Measurements from ENCODE around the gene CDC34. TPM values are rescaled to one million over a fixed set of nuclear protein-coding genes. Genes with fewer than 3 reads are reported as not detected.

CDC34 gene
- total RNA-seq, 2 donors from 2014 or later = 41.1 to 45.8 TPM

Other genes starting within 250 kb of the CDC34 start
- gene PLPP2, start 240.4 kb upstream of the CDC34 start, total RNA-seq = 1 to 10 TPM in 1 of 2 donors, under 1 TPM in 1; 0.83 to 4.5 TPM
- gene MIER2, start 187.0 kb upstream of the CDC34 start, total RNA-seq = 10 to 100 TPM; 18.8 to 25.3 TPM
- 1 to 10 TPM; 1.1 to 2.9 TPM for gene C2CD4C, start 122.6 kb upstream of the CDC34 start, total RNA-seq
- 10 to 100 TPM; 21.0 to 21.9 TPM for gene SHC2, start 70.7 kb upstream of the CDC34 start, total RNA-seq
- gene MADCAM1, start 35.3 kb upstream of the CDC34 start, total RNA-seq = under 1 TPM in 1 of 2 donors, not detected in 1; 0.42 TPM
- gene TPGS1, start 24.3 kb upstream of the CDC34 start, total RNA-seq = 10 to 100 TPM; 21.0 to 21.2 TPM
- under 1 TPM; 0.74 to 0.76 TPM for gene GZMM, start 12.3 kb downstream of the CDC34 start, total RNA-seq
- gene BSG, start 40.8 kb downstream of the CDC34 start, total RNA-seq = 100 to 1,000 TPM; 288 to 300 TPM
- gene HCN2, start 58.1 kb downstream of the CDC34 start, total RNA-seq = under 1 TPM; 0.10 to 0.37 TPM
- 10 to 100 TPM; 25.6 to 30.7 TPM for gene POLRMT, start 101.8 kb downstream of the CDC34 start, total RNA-seq
- gene FGF22, start 108.1 kb downstream of the CDC34 start, total RNA-seq = under 1 TPM in 1 of 2 donors, not detected in 1; 0.37 TPM
- gene RNF126, start 131.5 kb downstream of the CDC34 start, total RNA-seq = 10 to 100 TPM; 24.5 to 27.1 TPM
- gene FSTL3, start 144.6 kb downstream of the CDC34 start, total RNA-seq = 100 to 1,000 TPM; 234 to 270 TPM
- gene PRSS57, start 163.7 kb downstream of the CDC34 start, total RNA-seq = not detected
- 100 to 1,000 TPM in 1 of 2 donors, 10 to 100 TPM in 1; 89.6 to 128 TPM for gene PALM, start 177.2 kb downstream of the CDC34 start, total RNA-seq
- gene MISP, start 219.4 kb downstream of the CDC34 start, total RNA-seq = under 1 TPM in 1 of 2 donors, not detected in 1; 0.14 TPM

Measured in posterior vena cava (tissue), 2 donors.